GM23248 (cell line): ENCODE data around the gene VANGL2. TPM values are rescaled to one million over a fixed set of nuclear protein-coding genes. Genes with fewer than 3 reads are reported as not detected.

Experiments used
- DNase-seq: peaks from one replicate; pipeline ENCODE4 v3.0.0-alpha.2; 2015
- H2AFZ ChIP-seq: fragments of 200-600 bp; sonication (generic); 2 replicates; pipeline ENCODE4 v1.6.1; 2016; ENCODE audit warnings: antibody characterized with exemption
- H3F3A ChIP-seq: fragments of 200-600 bp; sonication (generic); 2 replicates; pipeline ENCODE4 v1.6.1; 2016; ENCODE audit warnings: mild to moderate bottlenecking, antibody characterized with exemption, mixed run types; ENCODE audit not compliant: insufficient read depth
- H3K27ac ChIP-seq: fragments of 200-600 bp; sonication (generic); 2 replicates; pipeline ENCODE4 v1.5.1; 2016; ENCODE audit warnings: mild to moderate bottlenecking
- H3K27me3 ChIP-seq: fragments of 200-600 bp; sonication (generic); replicated peaks from 2 replicates; pipeline ENCODE4 v1.6.1; 2016; ENCODE audit warnings: mild to moderate bottlenecking; ENCODE audit not compliant: insufficient read depth
- H3K36me3 ChIP-seq: fragments of 200-600 bp; sonication (generic); 2 replicates; pipeline ENCODE4 v1.6.1; 2016; ENCODE audit warnings: low read depth, mild to moderate bottlenecking
- H3K4me1 ChIP-seq: fragments of 200-600 bp; sonication (generic); 2 replicates; pipeline ENCODE4 v1.6.1; 2016; ENCODE audit warnings: mild to moderate bottlenecking; ENCODE audit not compliant: insufficient read depth
- H3K4me2 ChIP-seq: fragments of 200-600 bp; sonication (generic); one replicate; pipeline ENCODE4 v1.6.1; 2016; ENCODE audit warnings: mild to moderate bottlenecking; ENCODE audit not compliant: unreplicated experiment
- H3K4me3 ChIP-seq: fragments of 200-600 bp; sonication (generic); 2 replicates; pipeline ENCODE4 v1.5.1; 2016; ENCODE audit warnings: mild to moderate bottlenecking
- H3K79me2 ChIP-seq: fragments of 200-600 bp; sonication (generic); 2 replicates; pipeline ENCODE4 v1.6.1; 2016; ENCODE audit warnings: mild to moderate bottlenecking; ENCODE audit not compliant: insufficient read depth
- H3K9ac ChIP-seq: fragments of 200-600 bp; sonication (generic); 2 replicates; pipeline ENCODE4 v1.6.1; 2016; ENCODE audit warnings: mild to moderate bottlenecking
- H3K9me2 ChIP-seq: fragments of 200-600 bp; sonication (generic); 2 replicates; pipeline ENCODE4 v1.6.1; 2016; ENCODE audit warnings: mixed run types, mild to moderate bottlenecking, moderate library complexity; ENCODE audit not compliant: insufficient read depth
- H3K9me3 ChIP-seq: fragments of 200-600 bp; sonication (generic); one replicate; pipeline ENCODE4 v1.6.1; 2017; ENCODE audit warnings: low read depth
- H4K20me1 ChIP-seq: fragments of 200-600 bp; sonication (generic); 2 replicates; pipeline ENCODE4 v1.6.0; 2016; ENCODE audit not compliant: insufficient read depth
- EZH2 ChIP-seq: fragments of 200-600 bp; sonication (generic); IDR thresholded peaks from 2 replicates; pipeline ENCODE4 v1.6.1; 2018; ENCODE audit warnings: antibody characterized with exemption, mild to moderate bottlenecking; ENCODE audit not compliant: insufficient read depth, poor library complexity, severe bottlenecking
- EZH2phosphoT487 ChIP-seq: fragments of 200-600 bp; sonication (generic); IDR thresholded peaks from 2 replicates; pipeline ENCODE4 v1.6.1; 2018; ENCODE audit warnings: antibody characterized with exemption, moderate library complexity, mild to moderate bottlenecking, low read depth; ENCODE audit not compliant: insufficient read depth
- WGBS, 2 experiments: methylation state at CpG; one replicate each; pipeline ENCODE4 v1.1.6; 2015 to 2017; ENCODE audit warnings: low lambda C conversion rate in 2 of 2, low coverage in 1 of 2; ENCODE audit errors: missing lambda C conversion rate in 2 of 2; 5-methylcytosine and 5-hydroxymethylcytosine counted together
- in situ Hi-C: fragments of 300-500 bp; cut with MboI; formaldehyde crosslinking; loops from 2 replicates; pipeline ENCODE4 v1.15.0; 2020
- polyA plus RNA-seq: library from polyadenylated mRNA; unstranded; fragments of >200 nt; fragmentation: Nextera tagmentation; extraction: Ambion mirVana; gene quantifications from 2 replicates; pipeline ENCODE4 v1.2.1, GENCODE V29; 2016
- total RNA-seq: library from RNA; depleted of rRNA; stranded (reverse); fragments of >200 nt; shearing (Covaris generic); gene quantifications from 2 replicates; pipeline ENCODE4 v1.2.3, GENCODE V29; 2014

VANGL2 gene
- total and polyA plus RNA-seq, 2 experiments from 2014 or later, result not detected

DNA sequence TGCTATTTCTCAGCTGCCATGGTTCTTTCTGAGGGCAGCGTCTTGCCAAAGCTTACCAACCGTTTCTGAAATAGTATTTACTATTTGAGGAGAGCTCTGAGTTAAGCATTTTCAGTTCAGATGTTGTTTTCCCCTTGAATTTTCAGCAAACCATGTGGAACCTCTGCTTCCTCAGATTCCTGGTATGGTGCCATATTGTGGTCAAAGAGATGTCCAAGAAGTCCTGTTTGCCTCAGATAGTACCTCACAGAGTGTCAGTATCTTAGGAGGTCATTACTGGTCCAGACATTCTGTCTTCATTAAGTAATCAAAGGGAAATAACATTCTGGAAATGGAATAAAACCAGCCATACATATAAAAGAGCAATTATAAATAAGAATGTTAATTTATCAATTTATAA is 36.6 kb downstream of the VANGL2 start:
- no peaks in the 10 kb centered on the region for H3K36me3 ChIP-seq
- 31% methylated on average over 2 of the region's 2 CpGs for WGBS, 2 experiments

DNA sequence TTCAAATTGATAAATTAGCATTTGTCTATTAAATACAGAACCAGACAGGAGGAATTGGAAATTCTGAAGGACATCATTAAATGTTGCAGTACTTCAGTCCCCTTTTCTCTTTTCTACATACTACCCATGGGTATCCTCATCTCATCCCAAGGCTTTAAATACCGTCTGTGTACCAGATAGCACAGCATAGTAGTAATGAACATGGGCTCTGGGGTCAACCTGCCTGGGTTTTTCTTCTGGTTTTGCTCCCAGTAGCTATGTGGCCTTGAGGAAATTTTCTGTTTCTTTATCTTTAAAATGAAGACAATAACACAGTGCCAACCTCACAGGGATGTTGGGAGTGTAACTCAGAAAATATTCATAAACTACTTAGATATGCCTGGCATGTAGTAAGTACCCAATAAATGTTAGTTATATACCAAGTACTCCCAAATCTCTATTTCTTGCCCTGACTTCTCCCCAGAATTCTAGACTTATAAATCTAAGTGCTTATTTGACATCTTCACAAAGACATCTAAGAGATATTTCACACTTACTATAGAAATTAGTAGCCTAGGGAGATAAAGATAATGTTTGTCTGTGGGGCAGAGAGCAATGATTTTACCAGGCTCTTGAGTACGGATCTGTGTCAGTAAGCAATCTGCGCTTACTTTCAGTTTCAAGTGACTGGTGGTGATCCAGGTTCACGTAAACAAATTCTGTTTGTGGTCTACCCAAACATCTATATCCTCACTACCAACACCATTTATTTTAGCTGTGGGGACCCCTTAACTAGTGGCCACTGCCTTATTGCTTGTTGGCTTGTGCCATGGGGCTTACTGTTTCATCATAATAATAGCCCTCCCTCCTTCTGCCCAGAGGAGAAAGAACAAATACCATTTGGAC is 37.3 kb downstream of the VANGL2 start:
- Histone ChIP-seq H3K79me2 (no peaks in the 10 kb centered on the region), H3K4me1 (no peaks in the 10 kb centered on the region), H3K9me2 (no peaks in the 10 kb centered on the region), H3K9me3 (no peaks in the 10 kb centered on the region), H3K9ac (no peak overlapping the region), H3K4me2 (no peak overlapping the region), H3K27ac (no peak overlapping the region), H3F3A (no peaks in the 10 kb centered on the region), H3K36me3 (no peaks in the 10 kb centered on the region), H2AFZ (no peak overlapping the region), H4K20me1 (no peaks in the 10 kb centered on the region), H3K4me3 (no peak overlapping the region), H3K27me3 (peaks cover 15% of the 10 kb centered on the region)
- 42 to 51% methylated on average over 4 of the region's 4 CpGs for WGBS, 2 experiments
- in situ Hi-C loops, result loop anchor here (10.0 kb wide), 1 partner anchor 167 kb away; no protein-coding TSS in a partner anchor
- no peak for TF ChIP-seq EZH2
- no peak for TF ChIP-seq EZH2phosphoT487
- DNase-seq, result no peak

More for the DNA sequence above, 36.6 kb downstream of the VANGL2 start:
- Histone ChIP-seq H3K4me1 (no peaks in the 10 kb centered on the region), H3K9ac (no peak overlapping the region), H2AFZ (no peak overlapping the region), H4K20me1 (no peaks in the 10 kb centered on the region), H3K9me2 (no peaks in the 10 kb centered on the region), H3K9me3 (no peaks in the 10 kb centered on the region), H3K27ac (no peak overlapping the region), H3K4me2 (no peak overlapping the region), H3K4me3 (no peak overlapping the region), H3K79me2 (no peaks in the 10 kb centered on the region), H3F3A (no peaks in the 10 kb centered on the region), H3K27me3 (peaks cover 15% of the 10 kb centered on the region)
- TF ChIP-seq EZH2phosphoT487 (no peak), EZH2 (no peak)
- no peak for DNase-seq
- in situ Hi-C loops, result loop anchor here (10.0 kb wide), 1 partner anchor 168 kb away; no protein-coding TSS in a partner anchor

DNA sequence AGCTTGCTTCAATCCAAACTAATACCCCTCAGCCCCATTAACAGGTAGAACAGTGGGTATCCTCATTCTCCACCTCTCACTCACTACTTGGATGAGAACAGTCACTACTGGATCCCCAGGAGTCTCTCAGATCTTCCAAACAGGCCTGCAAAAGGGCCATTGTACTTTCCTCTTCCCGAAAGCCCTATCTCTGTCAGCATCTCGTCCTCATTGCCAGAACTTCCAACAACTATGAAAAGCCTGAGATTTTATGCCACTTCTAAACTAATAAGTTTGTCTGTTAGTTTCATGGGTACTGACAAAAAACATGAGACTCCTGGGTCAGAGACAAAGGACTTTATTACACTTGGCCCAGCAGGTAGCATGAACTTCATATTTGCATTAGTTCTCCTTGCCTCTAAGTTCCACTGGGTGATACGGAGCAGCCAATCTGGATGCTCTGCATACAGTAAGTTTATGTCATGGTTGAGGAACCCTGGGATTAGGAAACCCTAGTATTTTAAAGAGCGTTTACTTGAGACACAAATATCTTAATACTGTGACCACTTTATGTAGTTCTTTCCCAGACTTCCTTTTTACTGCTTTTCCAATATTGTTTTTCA is 38.1 kb downstream of the VANGL2 start:
- H3K27ac ChIP-seq, result no peak overlapping the region
- no peaks in the 10 kb centered on the region for H3F3A ChIP-seq
- H3K79me2 ChIP-seq, result no peaks in the 10 kb centered on the region
- in situ Hi-C loops, result loop anchor here (10.0 kb wide), 1 partner anchor 166 kb away; no protein-coding TSS in a partner anchor
- no peak for DNase-seq
- no peak overlapping the region for H3K4me3 ChIP-seq
- H3K9me2 ChIP-seq, result no peaks in the 10 kb centered on the region
- peaks cover 13% of the 10 kb centered on the region for H3K27me3 ChIP-seq
- 51 to 52% methylated on average over 4 of the region's 4 CpGs for WGBS, 2 experiments
- H3K36me3 ChIP-seq, result no peaks in the 10 kb centered on the region
- TF ChIP-seq EZH2phosphoT487 (no peak), EZH2 (no peak)
- H4K20me1 ChIP-seq, result no peaks in the 10 kb centered on the region
- H3K9me3 ChIP-seq, result no peaks in the 10 kb centered on the region
- no peak overlapping the region for H2AFZ ChIP-seq
- H3K9ac ChIP-seq, result no peak overlapping the region
- H3K4me1 ChIP-seq, result no peaks in the 10 kb centered on the region
- H3K4me2 ChIP-seq, result no peak overlapping the region

DNA sequence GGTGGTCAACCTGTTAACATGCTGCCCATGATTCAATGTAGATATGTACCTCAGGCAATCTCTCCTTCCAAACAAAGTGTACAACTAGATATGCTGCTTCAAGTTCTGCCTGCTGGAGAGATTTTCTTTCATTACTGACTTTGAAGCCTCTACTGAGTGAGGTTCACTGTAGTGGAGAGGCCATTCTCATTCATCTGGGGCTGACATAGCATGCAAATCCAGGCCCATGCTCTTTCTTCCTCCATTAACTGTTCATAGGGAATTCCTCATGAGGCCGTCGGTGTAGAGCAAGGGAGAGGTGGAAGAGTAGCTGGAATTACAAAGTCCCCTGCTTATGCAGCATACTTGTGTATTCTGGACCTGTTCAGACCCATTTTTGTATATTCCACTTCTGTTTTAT is 38.6 kb downstream of the VANGL2 start:
- in situ Hi-C loops, result loop anchor here (10.0 kb wide), 1 partner anchor 166 kb away; no protein-coding TSS in a partner anchor
- no peak overlapping the region for H3K9ac ChIP-seq
- no peaks in the 10 kb centered on the region for H3F3A ChIP-seq
- no peaks in the 10 kb centered on the region for H3K79me2 ChIP-seq
- no peak overlapping the region for H3K4me2 ChIP-seq
- TF ChIP-seq EZH2phosphoT487, result no peak
- no peak for TF ChIP-seq EZH2
- no peak overlapping the region for H3K4me3 ChIP-seq
- H3K9me3 ChIP-seq, result no peaks in the 10 kb centered on the region
- DNase-seq, result no peak
- peaks cover 8% of the 10 kb centered on the region for H3K27me3 ChIP-seq
- 42 to 45% methylated on average over 2 of the region's 2 CpGs for WGBS, 2 experiments
- no peaks in the 10 kb centered on the region for H4K20me1 ChIP-seq
- no peak overlapping the region for H2AFZ ChIP-seq
- no peaks in the 10 kb centered on the region for H3K4me1 ChIP-seq
- no peaks in the 10 kb centered on the region for H3K9me2 ChIP-seq
- H3K27ac ChIP-seq, result no peak overlapping the region
- H3K36me3 ChIP-seq, result no peaks in the 10 kb centered on the region
